ENCODE data around the gene CORO1C. TPM values are rescaled to one million over a fixed set of nuclear protein-coding genes. Genes with fewer than 3 reads are reported as not detected.

The CORO1C gene
- total and polyA plus RNA-seq, 9 of the 15 experiments (the other 6 are each of a cell fraction or from before 2014, with no cell fraction given) = 55.2 to 280 (median 150) TPM

GRCh38 chr12:108717243-108717642 lies 14.1 kb downstream of the CORO1C start (continued):
- no peak for TF ChIP-seq ETS1 (conservative IDR thresholded peaks at IDR 0.05; ENCODE audit: control insufficient read depth, low read depth, low read length)
- no peak for TF ChIP-seq ZFP36 (IDR thresholded peaks at IDR 0.05; ENCODE audit: low read depth, low read length, partially characterized antibody)
- TF ChIP-seq CBX3 (IDR thresholded peaks at IDR 0.05; ENCODE audit: borderline replicate concordance in 1 of 2, low read length in 2 of 2) = no peak
- TF ChIP-seq HDAC3 (IDR thresholded peaks at IDR 0.05; ENCODE audit: borderline replicate concordance, partially characterized antibody) = no peak

- Histone ChIP-seq H3K4me1 (replicated peaks in 1 of 2; ENCODE audit: control insufficient read depth in 2 of 2, insufficient read depth in 2 of 2, low read length in 2 of 2) (peaks cover 18 to 34% of the 10 kb centered on the region in 2 experiments; a peak in 4 of 5 replicates), H3K36me3 (ENCODE audit: control insufficient read depth, insufficient read depth, low read length) (peaks cover 36% of the 10 kb centered on the region), H3K27ac (ENCODE audit: extremely low read depth, low read depth, low read length) (peak overlapping the region; percentile 5; the same call in 1 of the 3 replicates), H3K4me2 (ENCODE audit: insufficient read depth, low read length) (no peak overlapping the region), H3K9me1 (ENCODE audit: control insufficient read depth, insufficient read depth, low read length) (peaks cover 5% of the 10 kb centered on the region), H2AFZ (ENCODE audit: low read depth, low read length) (no peak overlapping the region), H3K27me3 (ENCODE audit: control insufficient read depth in 2 of 2, insufficient read depth in 2 of 2, low read length in 2 of 2) (no peaks in the 10 kb centered on the region), H3K4me3 (no peak overlapping the region), H3K79me2 (ENCODE audit: control insufficient read depth, insufficient read depth, low read length) (peaks cover 99% of the 10 kb centered on the region), H3K9me3 (replicated peaks; ENCODE audit: control insufficient read depth, insufficient read depth, low read depth, low read length) (no peaks in the 10 kb centered on the region), H3K9ac (ENCODE audit: insufficient read depth in 1 of 2, low read depth in 2 of 2, low read length in 2 of 2) (peak overlapping the region in 1 of 2 experiments; percentile 57; a peak in 1 of 4 replicates), H4K20me1 (replicated peaks; ENCODE audit: control insufficient read depth, insufficient read depth, low read length) (peaks cover 5% of the 10 kb centered on the region; the same call in 1 of the 2 replicates)
- BruUV-seq (replicated peaks) = no TSS peak
- DNase-seq (ENCODE audit: extremely low read depth in 1 of 4, low spot score in 3 of 4) (peak in 1 of 4 experiments; percentile 39), FAIRE-seq (peak; percentile 73), ATAC-seq (peak; percentile 26; the same call in 2 of the 3 replicates)
- WGBS (ENCODE audit: insufficient coverage, low coverage, missing lambda C conversion rate) = 63% methylated on average over 5 of the region's 5 CpGs
- POLR2A ChIA-PET = interaction anchor here (0.7 to 6.2 kb wide), 6 partner anchors 9 to 109 kb away, joined by 3 to 52 read pairs (median 10); no protein-coding TSS in a partner anchor
- intact Hi-C loops (cut with micrococcal nuclease) (no loop called here), in situ Hi-C loops (cut with MboI) (no loop called here)
- CTCF ChIA-PET (ENCODE audit: low intra/inter-chr PET ratio) = no interaction called here
- no peak for TF ChIP-seq POLR3G (IDR thresholded peaks at IDR 0.05; ENCODE audit: extremely low read depth, insufficient read length, insufficient replicate concordance)
- no peak for TF ChIP-seq ETS1 (conservative IDR thresholded peaks at IDR 0.05; ENCODE audit: control insufficient read depth, low read depth, low read length)
- TF ChIP-seq ZBTB33 (CRISPR knock-in tag; IDR thresholded peaks at IDR 0.05) = peak; percentile 70; the same call in 1 of the 2 replicates
- peak in 1 of 2 experiments; percentile 21; a peak in 1 of 4 replicates for TF ChIP-seq MLLT1 (IDR thresholded peaks at IDR 0.05)
- no peak for TF ChIP-seq E2F5 (CRISPR knock-in tag; IDR thresholded peaks at IDR 0.05)
- no peak for TF ChIP-seq ESRRB (CRISPR knock-in tag; IDR thresholded peaks at IDR 0.05; ENCODE audit: borderline replicate concordance)
- no peak for TF ChIP-seq NCOA4 (IDR thresholded peaks at IDR 0.05; ENCODE audit: partially characterized antibody)
- TF ChIP-seq ZNF668 (CRISPR knock-in tag; IDR thresholded peaks at IDR 0.05) = no peak
Observed at GRCh38 chr12:108714866-108715265, 16.5 kb downstream of the CORO1C start.
